ENCODE measurements around the gene SPATA17.

- TF ChIP-seq ZNF773 (CRISPR knock-in tag; IDR thresholded peaks at IDR 0.05; ENCODE audit: borderline replicate concordance), result no peak
- no peak for TF ChIP-seq POLR2AphosphoS5 (IDR thresholded peaks at IDR 0.05; ENCODE audit: low read depth, low read length)
- no peak for TF ChIP-seq SP4 (CRISPR knock-in tag; IDR thresholded peaks at IDR 0.05)
- no peak for TF ChIP-seq ZEB1 (IDR thresholded peaks at IDR 0.05; ENCODE audit: insufficient replicate concordance, low read depth)
- no peak for TF ChIP-seq ATF2 (CRISPR knock-in tag; IDR thresholded peaks at IDR 0.05)
- no peak for TF ChIP-seq TARDBP (CRISPR knock-in tag; IDR thresholded peaks at IDR 0.05)
Measured at GRCh38 chr1:217605390-217605789, 25.8 kb upstream of the SPATA17 start.

Data from HepG2 (cell line).